Measurements from ENCODE around the gene EPN2. TPM values are rescaled to one million over a fixed set of nuclear protein-coding genes. Genes with fewer than 3 reads are reported as not detected.

Gene EPN2
- total RNA-seq, 8 experiments from 2014 or later, result 18.0 to 32.3 (median 20.7) TPM

DNA sequence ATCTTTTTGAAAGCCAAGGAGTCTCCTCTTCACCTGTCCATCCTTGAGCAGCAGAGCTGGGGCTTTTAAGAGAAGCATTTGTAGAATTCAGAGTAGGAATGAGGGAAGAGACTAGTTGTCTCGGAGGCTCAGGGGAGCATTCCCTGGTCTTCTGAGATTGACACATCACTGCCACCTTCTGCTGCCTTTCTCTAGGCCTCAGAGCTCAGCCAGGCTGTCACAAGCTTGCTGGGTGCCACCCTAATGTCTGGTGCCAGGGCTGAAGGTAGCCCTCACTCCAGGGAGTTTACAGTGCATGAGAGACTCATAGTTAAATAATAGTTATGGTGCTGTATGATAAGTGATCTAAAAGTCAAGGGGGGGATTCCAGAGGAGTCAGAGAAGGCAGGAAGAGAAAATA lies 85.7 kb downstream of the EPN2 start:
- Histone ChIP-seq H3K4me1 (replicated peaks in 1 of 2) (peaks cover 4% of the 10 kb centered on the region in 2 donors), H3K27ac (no peak overlapping the region), H3K4me3 (no peak overlapping the region)
- in situ Hi-C loops (cut with MboI; ENCODE audit: low pct_unique_long_range_greater_than_20kb in 2 of 9, low sequenced_read_pairs in 9 of 9, unreplicated experiment in 9 of 9), result no loop called here
- ATAC-seq (replicated peaks in 6 of 8), result no peak
- WGBS, 10 experiments, result 80 to 100% (median 89%) methylated on average over 1 of the region's 1 CpG; no CpG with 5 or more reads in 7 of the 10 experiments

DNA sequence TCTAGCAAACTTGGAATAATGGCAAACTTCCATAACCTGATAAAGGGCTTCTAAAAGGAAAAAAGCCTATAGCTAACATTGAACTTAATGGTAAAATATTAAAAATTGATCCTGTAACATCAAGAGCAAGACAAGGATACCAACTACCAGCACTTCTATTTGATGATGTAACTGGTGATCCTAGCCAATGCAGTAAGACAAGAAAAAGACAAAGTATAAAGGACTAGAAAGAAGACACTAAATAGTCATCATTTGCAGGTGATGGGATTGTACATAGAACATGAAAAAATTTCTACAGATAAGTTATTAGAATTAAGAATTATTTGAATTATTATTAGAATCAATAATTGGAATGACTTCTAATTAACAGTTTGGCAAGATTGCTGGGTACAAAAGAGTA lies 88.4 kb downstream of the EPN2 start:
- in situ Hi-C loops (cut with MboI; ENCODE audit: low pct_unique_long_range_greater_than_20kb in 2 of 9, low sequenced_read_pairs in 9 of 9, unreplicated experiment in 9 of 9), result no loop called here
- Histone ChIP-seq H3K4me1 (replicated peaks in 1 of 2) (no peaks in the 10 kb centered on the region), H3K27ac (no peak overlapping the region), H3K4me3 (no peak overlapping the region)
- ATAC-seq (replicated peaks in 6 of 8), result no peak

- H3K4me1 ChIP-seq (replicated peaks in 1 of 2), result peaks cover 0 to 3% of the 10 kb centered on the region in 2 donors
- H3K4me3 ChIP-seq, result no peak overlapping the region
- WGBS, 10 experiments, result 34 to 96% (median 84%) methylated on average over 2 to 11 of the region's 14 CpGs
- ATAC-seq (replicated peaks in 6 of 8), result peak in 3 of 8 experiments; percentile 11 to 87 (median 52)
- no peak overlapping the region for H3K27ac ChIP-seq
- in situ Hi-C loops (cut with MboI; ENCODE audit: low pct_unique_long_range_greater_than_20kb in 2 of 9, low sequenced_read_pairs in 9 of 9, unreplicated experiment in 9 of 9), result no loop called here
Observed at GRCh38 chr17:19327031-19327783, 90.0 kb downstream of the EPN2 start.

DNA sequence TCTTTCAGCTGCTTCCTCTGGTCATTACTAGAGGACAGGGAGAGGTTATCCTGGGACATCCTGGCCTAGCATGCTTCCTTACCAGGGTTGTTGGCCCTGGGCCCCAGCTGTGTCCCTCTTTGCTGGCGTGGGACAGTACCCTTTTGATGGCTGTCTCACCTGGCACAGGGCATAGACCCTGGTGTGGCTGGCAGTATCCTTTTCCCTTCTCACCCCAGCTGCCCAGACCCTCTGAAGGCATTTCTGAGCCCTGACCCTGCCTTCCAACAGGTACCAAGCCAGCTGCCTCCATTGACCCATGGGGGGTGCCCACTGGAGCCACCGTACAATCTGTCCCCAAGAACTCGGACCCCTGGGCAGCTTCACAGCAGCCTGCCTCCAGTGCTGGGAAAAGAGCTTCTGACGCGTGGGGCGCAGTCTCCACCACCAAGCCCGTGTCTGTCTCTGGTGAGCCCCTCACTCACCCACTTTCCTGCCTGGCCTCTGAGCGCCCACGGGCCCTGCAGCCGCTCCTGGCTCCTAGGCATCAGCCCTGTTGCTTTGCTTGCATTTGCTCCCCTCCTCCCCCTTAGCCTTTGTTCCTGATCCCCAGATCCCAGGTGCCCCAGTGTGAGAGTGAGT lies 91.4 kb downstream of the EPN2 start:
- no peak for ATAC-seq (replicated peaks in 6 of 8)
- WGBS, 10 experiments, result 93 to 100% (median 99%) methylated on average over 1 to 6 of the region's 10 CpGs; no CpG with 5 or more reads in 6 of the 10 experiments
- no peak overlapping the region for H3K4me3 ChIP-seq
- peaks cover 0 to 3% of the 10 kb centered on the region in 2 donors for H3K4me1 ChIP-seq (replicated peaks in 1 of 2)
- in situ Hi-C loops (cut with MboI; ENCODE audit: low pct_unique_long_range_greater_than_20kb in 2 of 9, low sequenced_read_pairs in 9 of 9, unreplicated experiment in 9 of 9), result no loop called here
- H3K27ac ChIP-seq, result no peak overlapping the region

- Histone ChIP-seq H3K27ac (no peak overlapping the region), H3K4me3 (no peak overlapping the region), H3K4me1 (replicated peaks in 1 of 2) (peaks cover 0 to 3% of the 10 kb centered on the region in 2 donors)
- 80 to 100% (median 82%) methylated on average over 1 to 2 of the region's 2 CpGs; no CpG with 5 or more reads in 6 of the 10 experiments for WGBS, 10 experiments
- no peak for ATAC-seq (replicated peaks in 6 of 8)
- in situ Hi-C loops (cut with MboI; ENCODE audit: low pct_unique_long_range_greater_than_20kb in 2 of 9, low sequenced_read_pairs in 9 of 9, unreplicated experiment in 9 of 9), result no loop called here
Observed at GRCh38 chr17:19329136-19329535, 92.0 kb downstream of the EPN2 start.

GRCh38 chr17:19329839-19330238 lies 92.7 kb downstream of the EPN2 start:
- in situ Hi-C loops (cut with MboI; ENCODE audit: low pct_unique_long_range_greater_than_20kb in 2 of 9, low sequenced_read_pairs in 9 of 9, unreplicated experiment in 9 of 9), result no loop called here
- no peak overlapping the region for H3K27ac ChIP-seq
- H3K4me1 ChIP-seq (replicated peaks in 1 of 2), result peaks cover 0 to 3% of the 10 kb centered on the region in 2 donors
- 80 to 100% (median 100%) methylated on average over 1 to 2 of the region's 2 CpGs; no CpG with 5 or more reads in 4 of the 10 experiments for WGBS, 10 experiments
- no peak for ATAC-seq (replicated peaks in 6 of 8)
- no peak overlapping the region for H3K4me3 ChIP-seq

DNA sequence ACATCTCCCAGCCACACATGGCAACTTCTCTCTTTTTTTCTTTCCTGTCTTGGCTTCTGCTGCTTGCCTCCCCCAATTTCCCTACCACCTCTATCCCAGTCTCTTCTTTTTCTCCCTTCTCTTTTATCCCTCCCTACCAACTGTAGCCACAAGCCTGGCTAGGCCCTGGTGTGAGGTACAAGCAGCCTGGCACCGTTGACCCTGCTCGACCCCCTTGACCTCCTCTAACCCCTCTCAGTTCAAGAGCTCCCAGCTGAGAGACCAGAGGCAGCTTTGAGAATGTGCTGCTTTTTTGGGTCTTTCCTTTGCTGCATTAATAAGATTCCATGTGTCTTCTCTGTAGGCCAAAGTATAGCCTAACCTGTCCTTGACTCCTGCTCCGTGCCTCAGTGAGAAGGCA lies 93.1 kb downstream of the EPN2 start:
- WGBS, 10 experiments, result 40 to 90% (median 75%) methylated on average over 1 to 3 of the region's 3 CpGs; no CpG with 5 or more reads in 2 of the 10 experiments
- peaks cover 0 to 3% of the 10 kb centered on the region in 2 donors for H3K4me1 ChIP-seq (replicated peaks in 1 of 2)
- ATAC-seq (replicated peaks in 6 of 8), result no peak
- no peak overlapping the region for H3K27ac ChIP-seq
- no peak overlapping the region for H3K4me3 ChIP-seq
- in situ Hi-C loops (cut with MboI; ENCODE audit: low pct_unique_long_range_greater_than_20kb in 2 of 9, low sequenced_read_pairs in 9 of 9, unreplicated experiment in 9 of 9), result no loop called here

DNA sequence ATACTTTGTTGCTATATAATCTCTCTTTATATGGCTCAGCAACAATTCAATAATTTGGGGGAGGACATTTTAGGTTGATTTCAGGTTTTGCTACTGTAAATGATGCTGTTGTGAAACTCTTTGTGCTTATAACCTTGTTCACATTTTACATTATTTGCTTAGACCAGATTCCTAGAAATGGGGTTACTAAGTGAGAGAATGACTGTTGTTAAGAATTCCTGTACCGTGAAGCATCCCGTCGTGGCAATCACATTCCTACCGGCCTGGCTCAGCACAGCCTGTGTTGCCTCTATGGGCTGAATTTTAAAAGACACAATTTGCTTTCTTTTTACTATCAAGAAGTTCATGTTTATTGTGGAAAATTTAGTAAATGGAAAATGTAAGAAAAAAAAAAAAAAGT lies 94.0 kb downstream of the EPN2 start:
- no peak overlapping the region for H3K4me3 ChIP-seq
- WGBS, 10 experiments, result 10 to 80% (median 60%) methylated on average over 1 to 4 of the region's 4 CpGs; no CpG with 5 or more reads in 3 of the 10 experiments
- H3K4me1 ChIP-seq (replicated peaks in 1 of 2), result peaks cover 0 to 3% of the 10 kb centered on the region in 2 donors
- in situ Hi-C loops (cut with MboI; ENCODE audit: low pct_unique_long_range_greater_than_20kb in 2 of 9, low sequenced_read_pairs in 9 of 9, unreplicated experiment in 9 of 9), result no loop called here
- H3K27ac ChIP-seq, result no peak overlapping the region
- peak in 4 of 8 experiments; percentile 47 to 85 (median 72) for ATAC-seq (replicated peaks in 6 of 8)

- ATAC-seq (replicated peaks in 6 of 8), result peak in 5 of 8 experiments; percentile 13 to 85 (median 69)
- in situ Hi-C loops (cut with MboI; ENCODE audit: low pct_unique_long_range_greater_than_20kb in 2 of 9, low sequenced_read_pairs in 9 of 9, unreplicated experiment in 9 of 9), result no loop called here
- peak overlapping the region in 1 of 2 donors; percentile 8 for H3K27ac ChIP-seq
Observed at GRCh38 chr17:19331543-19332245, 94.5 kb downstream of the EPN2 start.

DNA sequence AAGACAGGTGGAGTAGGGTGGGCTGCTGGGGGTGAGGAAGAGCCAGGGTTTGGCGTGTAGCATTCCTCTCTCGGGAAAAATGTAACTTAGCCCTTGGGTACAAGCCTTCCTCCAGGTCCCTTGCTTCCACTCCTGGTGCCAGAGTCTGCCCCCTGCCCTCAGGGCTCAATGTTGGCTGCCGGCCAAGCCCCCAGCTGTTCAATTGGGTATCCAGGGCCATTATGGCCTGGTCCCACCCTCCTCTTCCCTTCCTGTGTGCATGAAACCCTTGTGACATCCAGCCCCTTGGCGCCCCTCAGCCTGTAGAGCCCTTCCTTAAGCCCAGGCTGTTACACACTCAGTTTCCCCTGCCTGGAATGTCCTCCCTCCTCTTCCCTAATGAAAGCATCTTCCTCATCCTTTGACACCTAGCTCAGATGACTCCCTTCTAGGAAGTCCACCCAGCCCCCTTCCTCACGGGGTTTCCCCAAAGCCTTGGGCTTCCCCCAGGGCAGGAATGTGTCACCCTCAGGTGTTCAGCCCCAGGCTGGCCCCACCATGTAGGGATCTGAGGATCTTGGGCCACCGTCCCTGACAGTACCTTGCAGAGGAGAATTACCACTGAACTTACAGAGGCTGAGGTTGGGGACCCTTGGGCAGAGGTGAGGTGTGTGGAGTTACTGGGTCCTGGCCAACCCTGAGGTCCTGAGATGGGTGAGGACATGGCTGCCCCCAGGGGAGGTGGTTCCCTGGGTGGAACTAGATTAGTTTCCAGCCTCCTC lies 95.4 kb downstream of the EPN2 start:
- in situ Hi-C loops (cut with MboI; ENCODE audit: low pct_unique_long_range_greater_than_20kb in 2 of 9, low sequenced_read_pairs in 9 of 9, unreplicated experiment in 9 of 9), result no loop called here
- ATAC-seq (replicated peaks in 6 of 8), result peak in 2 of 8 experiments; percentile 8 to 28
- no peak overlapping the region for H3K27ac ChIP-seq
- WGBS, 10 experiments, result 50 to 100% (median 60%) methylated on average over 1 to 6 of the region's 6 CpGs; no CpG with 5 or more reads in 5 of the 10 experiments
- H3K4me3 ChIP-seq, result no peak overlapping the region
- H3K4me1 ChIP-seq (replicated peaks in 1 of 2), result peaks cover 11 to 14% of the 10 kb centered on the region in 2 donors

More at GRCh38 chr17:19331543-19332245, 94.5 kb downstream of the EPN2 start:
- Histone ChIP-seq H3K4me3 (no peak overlapping the region), H3K4me1 (replicated peaks in 1 of 2) (peaks cover 3 to 6% of the 10 kb centered on the region in 2 donors)
- 0 to 100% (median 85%) methylated on average over 1 to 10 of the region's 13 CpGs; no CpG with 5 or more reads in 1 of the 10 experiments for WGBS, 10 experiments

GRCh38 chr17:19333132-19333440 lies 95.9 kb downstream of the EPN2 start:
- peaks cover 14 to 18% of the 10 kb centered on the region in 2 donors for H3K4me1 ChIP-seq (replicated peaks in 1 of 2)
- H3K4me3 ChIP-seq, result no peak overlapping the region
- ATAC-seq (replicated peaks in 6 of 8), result no peak
- no peak overlapping the region for H3K27ac ChIP-seq
- 86 to 91% (median 88%) methylated on average over 1 of the region's 1 CpG; no CpG with 5 or more reads in 7 of the 10 experiments for WGBS, 10 experiments
- in situ Hi-C loops (cut with MboI; ENCODE audit: low pct_unique_long_range_greater_than_20kb in 2 of 9, low sequenced_read_pairs in 9 of 9, unreplicated experiment in 9 of 9), result no loop called here

GRCh38 chr17:19333736-19334290 lies 96.6 kb downstream of the EPN2 start:
- WGBS, 10 experiments, result 89 to 100% methylated on average over 1 to 5 of the region's 12 CpGs; no CpG with 5 or more reads in 8 of the 10 experiments
- Histone ChIP-seq H3K27ac (no peak overlapping the region), H3K4me1 (replicated peaks in 1 of 2) (peaks cover 15 to 23% of the 10 kb centered on the region in 2 donors), H3K4me3 (no peak overlapping the region)
- ATAC-seq (replicated peaks in 6 of 8), result no peak
- in situ Hi-C loops (cut with MboI; ENCODE audit: low pct_unique_long_range_greater_than_20kb in 2 of 9, low sequenced_read_pairs in 9 of 9, unreplicated experiment in 9 of 9), result no loop called here
